Measurements from ENCODE around the gene KIF1C. TPM values are rescaled to one million over a fixed set of nuclear protein-coding genes. Genes with fewer than 3 reads are reported as not detected.

KIF1C gene
- total RNA-seq, 1 experiment from 2014 or later, result 85.6 TPM

DNA sequence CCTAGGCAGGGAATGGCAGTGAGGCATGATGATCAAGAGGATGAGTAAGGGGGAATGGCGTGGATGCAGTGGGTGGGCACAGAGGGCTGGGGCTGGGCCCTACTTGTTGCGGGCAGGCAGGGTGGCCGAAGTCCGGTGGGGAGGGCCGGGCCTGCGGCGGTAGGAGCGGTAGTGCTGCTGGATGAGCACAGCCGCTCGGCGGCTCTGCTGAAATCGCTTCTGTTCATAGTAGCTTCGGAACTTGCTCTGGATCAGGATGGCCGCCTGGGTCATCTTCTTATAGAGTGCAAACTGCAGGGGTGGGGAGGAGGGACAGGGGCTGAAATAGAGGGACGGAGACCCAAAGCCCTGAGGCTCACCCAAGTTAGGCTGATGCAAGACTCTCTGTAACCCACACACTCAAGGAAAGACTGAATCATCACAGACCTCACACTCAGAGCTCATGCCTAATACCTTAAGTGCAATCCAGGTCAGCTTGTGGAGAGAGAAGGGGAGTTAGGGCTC is 28.7 kb upstream of the KIF1C start:
- no peak overlapping the region for H2BK5ac ChIP-seq (ENCODE audit: insufficient read length, low read length)
- H2AK5ac ChIP-seq (ENCODE audit: insufficient read length, low read length), result no peak overlapping the region
- TF ChIP-seq, protein P1, sequence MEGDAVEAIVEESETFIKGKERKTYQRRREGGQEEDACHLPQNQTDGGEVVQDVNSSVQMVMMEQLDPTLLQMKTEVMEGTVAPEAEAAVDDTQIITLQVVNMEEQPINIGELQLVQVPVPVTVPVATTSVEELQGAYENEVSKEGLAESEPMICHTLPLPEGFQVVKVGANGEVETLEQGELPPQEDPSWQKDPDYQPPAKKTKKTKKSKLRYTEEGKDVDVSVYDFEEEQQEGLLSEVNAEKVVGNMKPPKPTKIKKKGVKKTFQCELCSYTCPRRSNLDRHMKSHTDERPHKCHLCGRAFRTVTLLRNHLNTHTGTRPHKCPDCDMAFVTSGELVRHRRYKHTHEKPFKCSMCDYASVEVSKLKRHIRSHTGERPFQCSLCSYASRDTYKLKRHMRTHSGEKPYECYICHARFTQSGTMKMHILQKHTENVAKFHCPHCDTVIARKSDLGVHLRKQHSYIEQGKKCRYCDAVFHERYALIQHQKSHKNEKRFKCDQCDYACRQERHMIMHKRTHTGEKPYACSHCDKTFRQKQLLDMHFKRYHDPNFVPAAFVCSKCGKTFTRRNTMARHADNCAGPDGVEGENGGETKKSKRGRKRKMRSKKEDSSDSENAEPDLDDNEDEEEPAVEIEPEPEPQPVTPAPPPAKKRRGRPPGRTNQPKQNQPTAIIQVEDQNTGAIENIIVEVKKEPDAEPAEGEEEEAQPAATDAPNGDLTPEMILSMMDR (conservative IDR thresholded peaks at IDR 0.05), result no peak
- no peak overlapping the region for H2BK12ac ChIP-seq (ENCODE audit: insufficient read length, low read depth, low read length)
- no peak overlapping the region for H3K23ac ChIP-seq (ENCODE audit: insufficient read length, low read depth, low read length)
- no CpG with 5 or more reads among the region's 15 CpGs for WGBS (ENCODE audit: extremely low coverage, insufficient read length, low lambda C conversion rate)
- H4K5ac ChIP-seq (ENCODE audit: insufficient read length, low read depth, low read length), result no peak overlapping the region
- no peak overlapping the region for H2BK20ac ChIP-seq (ENCODE audit: low read depth, low read length, poor library complexity, severe bottlenecking)
- no peak overlapping the region for H2AFZ ChIP-seq (ENCODE audit: low read length)
- peak overlapping the region; percentile 77 for H3K4me2 ChIP-seq (ENCODE audit: insufficient read depth, insufficient read length, low read length)
- DNase-seq, result no peak
- H3K9me3 ChIP-seq (ENCODE audit: control insufficient read depth, low read depth, low read length), result no peaks in the 10 kb centered on the region
- H4K8ac ChIP-seq (replicated peaks; ENCODE audit: insufficient read length, low read depth, low read length), result no peak overlapping the region
- no peak overlapping the region for H3T11ph ChIP-seq (ENCODE audit: low read length)
- peak overlapping the region; percentile 69 for H3K9ac ChIP-seq (ENCODE audit: extremely low read depth, insufficient read length, low read length)
- H4K20me1 ChIP-seq (ENCODE audit: control insufficient read depth, insufficient read depth, insufficient read length), result no peaks in the 10 kb centered on the region
- Mint-ChIP-seq H3K27ac (peak overlapping the region in 1 of 3 experiments; percentile 56; a peak in 5 of 7 replicates), H3K27me3 (ENCODE audit: low read depth) (peaks cover 14% of the 10 kb centered on the region), H3K4me3 (no peak overlapping the region), H3K9me3 (peaks cover 5 to 21% of the 10 kb centered on the region in 2 experiments; a peak in 4 of 5 replicates), H3K36me3 (ENCODE audit: insufficient read depth in 1 of 3, low read depth in 3 of 3) (peaks cover 32 to 47% (median 47%) of the 10 kb centered on the region in 3 experiments), H3K4me1 (peaks cover 36 to 38% of the 10 kb centered on the region in 2 experiments)
- peak overlapping the region; percentile 94; the same call in 1 of the 2 replicates for H3K14ac ChIP-seq (ENCODE audit: insufficient read depth, low read length)
- H2BK15ac ChIP-seq (ENCODE audit: low read depth, low read length), result no peak overlapping the region
- H2BK120ac ChIP-seq (ENCODE audit: low read depth, low read length, poor library complexity, severe bottlenecking), result no peak overlapping the region
- H3K79me2 ChIP-seq (ENCODE audit: insufficient read depth, low read length), result peaks cover 2% of the 10 kb centered on the region; the same call in 1 of the 2 replicates
- peaks cover 10% of the 10 kb centered on the region; the same call in 1 of the 2 replicates for H3K4me1 ChIP-seq (ENCODE audit: insufficient read depth, low read length)
- peaks cover 2% of the 10 kb centered on the region for H3K79me1 ChIP-seq (ENCODE audit: insufficient read depth, low read depth, low read length, poor library complexity, severe bottlenecking)
- no peak overlapping the region for H4K91ac ChIP-seq (ENCODE audit: insufficient read length, low read depth, low read length)
- peak overlapping the region; percentile 46 for H3K18ac ChIP-seq (ENCODE audit: insufficient read length, low read depth, low read length)
- no peak overlapping the region for H3K56ac ChIP-seq (ENCODE audit: insufficient read length, low read depth, low read length)
- no peak overlapping the region for H3K27ac ChIP-seq (ENCODE audit: insufficient read length, low read depth, low read length)
- no peaks in the 10 kb centered on the region; the same call in 1 of the 2 replicates for H3K27me3 ChIP-seq (ENCODE audit: insufficient read depth, low read length)
- no peak overlapping the region for H3K4ac ChIP-seq (ENCODE audit: low read depth, low read length)
- H3K23me2 ChIP-seq (ENCODE audit: insufficient read length, low read depth, low read length, poor library complexity, severe bottlenecking), result peaks cover 23% of the 10 kb centered on the region

Data from H9 (cell line).